Stimulated activated CD8-positive, alpha-beta memory T cell treated with anti-CD3 and anti-CD28 coated beads, Interleukin-15, amount 100 ng/mL, for 4 hours (primary cell): Measurements from ENCODE around the gene PERCC1.

Experiments
- DNase-seq, 2 donors: peaks; one replicate each; pipeline ENCODE4 v3.0.0-alpha.2; 2020; ENCODE audit warnings: low read depth in 2 of 2

The PERCC1 gene

DNA sequence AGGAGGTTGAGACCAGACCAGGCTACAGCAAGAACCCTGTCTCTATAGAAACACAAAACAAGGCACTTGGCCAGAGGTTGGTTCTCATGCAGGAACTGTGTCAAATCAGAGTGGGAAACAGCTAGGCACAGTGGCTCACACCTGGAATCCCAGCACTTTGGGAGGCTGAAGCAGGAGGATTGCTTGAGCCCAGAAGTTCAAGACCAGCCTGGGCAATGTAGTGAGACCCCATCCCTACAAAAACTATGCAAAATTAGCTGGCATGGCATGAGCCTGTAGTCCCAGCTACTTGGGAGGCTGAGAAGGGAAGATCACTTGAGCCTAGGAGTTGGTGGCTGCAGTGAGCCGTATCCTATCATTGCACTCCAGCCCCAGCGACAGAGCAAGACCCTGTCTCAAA, 18.0 kb upstream of the PERCC1 start:
- no peak for DNase-seq

GRCh38 chr16:1413684-1414531, 17.0 kb upstream of the PERCC1 start:
- peak in 1 of 2 donors; percentile 28 for DNase-seq

DNA sequence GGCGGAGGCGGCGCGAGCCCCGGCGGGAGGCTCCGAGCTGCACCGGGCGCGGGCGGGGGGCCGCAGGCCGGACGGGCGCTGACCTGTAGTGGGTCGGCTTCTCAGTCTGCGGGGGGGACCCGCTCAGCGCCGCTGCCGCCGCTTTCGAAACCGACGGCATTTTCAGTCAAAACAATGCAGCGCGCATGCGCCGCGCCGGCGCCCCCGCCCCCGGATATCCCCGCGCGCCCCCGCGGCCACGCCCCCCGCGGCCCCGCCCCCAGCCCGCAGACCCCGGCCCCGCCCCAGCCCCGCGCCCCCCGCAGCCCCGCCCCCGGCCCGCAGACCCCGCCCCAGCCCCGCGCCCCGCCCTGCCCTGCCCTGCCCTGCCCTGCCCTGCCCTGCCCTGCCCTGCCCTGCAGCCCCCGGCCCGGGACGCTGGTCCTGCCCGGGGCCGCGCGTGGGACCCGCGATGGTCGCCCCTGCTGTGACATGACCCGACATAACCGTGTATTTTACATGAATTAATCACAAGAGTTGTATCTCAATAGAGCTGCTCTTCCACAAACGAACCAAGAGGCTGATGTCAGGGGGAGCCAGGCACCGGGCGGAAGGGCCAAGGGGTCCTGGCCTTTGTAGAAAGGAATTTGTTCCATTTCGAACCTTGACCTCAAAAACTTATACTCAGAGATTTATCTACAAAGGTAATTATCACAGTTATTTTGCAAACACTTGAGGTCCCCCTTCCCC, 16.2 kb upstream of the PERCC1 start, which contains the start of gene UNKL:
TSS of gene UNKL (minus strand) at position 173 of the 729 bp plus-strand sequence. CDS start at position 160, 13 bp downstream.
- DNase-seq = peak; percentile 57 to 59

GRCh38 chr16:1416521-1416941, 14.3 kb upstream of the PERCC1 start:
- no peak for DNase-seq

GRCh38 chr16:1420111-1420539, 10.8 kb upstream of the PERCC1 start:
- DNase-seq = no peak

DNA sequence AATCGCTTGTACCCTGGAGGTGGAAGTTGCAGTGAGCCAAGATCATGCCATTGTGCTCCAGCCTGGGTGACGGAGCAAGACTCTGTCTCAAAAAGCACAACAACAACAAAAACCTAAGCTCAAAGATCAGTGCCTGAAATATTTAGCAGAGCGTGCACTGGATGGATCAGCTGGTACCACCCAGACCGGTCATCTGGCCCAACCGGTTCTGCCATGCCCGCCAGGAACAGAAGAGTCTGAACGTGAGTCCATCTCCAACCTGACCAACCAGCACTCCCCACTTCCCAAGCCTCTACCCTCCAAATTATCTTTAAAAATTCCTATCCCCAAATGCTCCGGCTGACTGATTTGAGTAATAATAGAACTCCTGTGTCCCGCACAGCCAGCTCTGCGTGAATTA, 8.8 kb upstream of the PERCC1 start:
- DNase-seq = no peak

GRCh38 chr16:1424028-1424427, 6.8 kb upstream of the PERCC1 start:
- DNase-seq = no peak

DNA sequence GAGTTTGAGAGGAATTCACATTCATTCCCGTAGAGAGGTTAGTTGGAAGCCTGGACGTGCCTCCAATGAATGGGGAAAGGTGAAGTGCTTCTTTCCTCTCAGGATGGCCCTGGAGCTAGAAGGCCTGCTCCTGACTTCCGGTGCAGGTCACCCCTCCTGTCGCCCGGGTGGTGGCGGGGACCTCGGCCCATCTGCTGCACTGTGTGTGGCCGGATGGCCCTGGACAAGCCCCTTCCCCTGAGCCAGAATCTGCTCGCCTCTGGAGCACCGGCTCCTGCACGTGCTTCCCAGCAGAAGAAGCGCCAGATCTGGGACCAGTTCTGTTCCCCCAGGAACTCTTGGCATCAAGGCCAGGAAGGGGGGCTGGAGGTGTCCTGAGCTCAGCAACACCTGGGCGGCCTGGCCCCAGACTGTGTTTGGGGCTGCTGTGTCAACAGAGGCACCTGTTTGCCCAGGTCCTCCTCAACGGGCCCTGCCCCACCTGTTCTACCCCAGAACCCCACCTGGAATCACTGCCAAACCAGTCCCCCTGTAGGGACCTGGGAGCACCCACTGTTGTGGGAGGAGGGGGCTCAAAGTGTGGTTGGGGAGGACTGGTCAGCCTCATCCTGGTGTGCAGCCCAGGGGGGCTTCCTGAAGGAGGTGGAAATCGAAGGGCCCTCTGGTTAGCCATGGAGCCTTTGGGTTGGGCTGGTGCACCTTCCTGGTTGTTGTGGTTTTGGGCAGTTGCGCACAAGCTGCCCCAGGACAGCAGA, 5.1 kb upstream of the PERCC1 start:
- DNase-seq = no peak

DNA sequence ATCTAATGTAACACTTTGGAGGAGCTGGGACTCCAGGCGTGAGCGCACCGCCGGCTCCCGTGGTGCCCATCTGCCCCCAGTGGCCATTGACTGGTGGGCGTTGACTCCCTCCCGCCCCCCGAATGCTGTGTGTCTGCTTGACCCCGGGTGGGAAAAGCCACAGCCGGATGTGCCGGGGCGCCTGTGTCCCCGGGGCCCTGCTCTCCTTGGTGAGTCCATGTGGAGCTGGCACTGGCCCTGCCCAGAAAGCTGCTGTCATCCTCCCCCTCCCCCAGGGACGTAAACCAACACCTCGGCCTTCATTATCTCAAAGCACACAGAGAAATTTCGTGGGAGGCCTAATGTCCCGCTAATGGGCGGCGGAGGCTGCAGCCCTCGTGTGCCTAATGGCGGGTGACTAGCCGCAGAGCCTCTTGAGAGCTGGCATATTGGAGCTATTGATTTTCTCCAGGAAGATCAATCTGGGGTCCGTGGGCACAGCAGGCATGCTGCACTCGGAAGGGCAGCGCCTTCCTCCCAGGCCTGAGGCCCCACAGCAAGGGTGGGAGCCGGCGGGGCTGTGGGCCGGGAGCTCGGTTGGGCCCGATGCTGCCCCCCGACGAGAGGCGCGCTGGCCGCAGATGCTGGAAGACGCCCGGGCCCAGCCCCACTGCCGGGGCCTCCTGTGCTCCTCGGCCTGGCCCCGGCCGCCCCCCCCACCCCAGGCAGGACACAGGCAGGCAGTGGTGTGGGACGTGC, 4.0 kb upstream of the PERCC1 start:
- DNase-seq = no peak

DNA sequence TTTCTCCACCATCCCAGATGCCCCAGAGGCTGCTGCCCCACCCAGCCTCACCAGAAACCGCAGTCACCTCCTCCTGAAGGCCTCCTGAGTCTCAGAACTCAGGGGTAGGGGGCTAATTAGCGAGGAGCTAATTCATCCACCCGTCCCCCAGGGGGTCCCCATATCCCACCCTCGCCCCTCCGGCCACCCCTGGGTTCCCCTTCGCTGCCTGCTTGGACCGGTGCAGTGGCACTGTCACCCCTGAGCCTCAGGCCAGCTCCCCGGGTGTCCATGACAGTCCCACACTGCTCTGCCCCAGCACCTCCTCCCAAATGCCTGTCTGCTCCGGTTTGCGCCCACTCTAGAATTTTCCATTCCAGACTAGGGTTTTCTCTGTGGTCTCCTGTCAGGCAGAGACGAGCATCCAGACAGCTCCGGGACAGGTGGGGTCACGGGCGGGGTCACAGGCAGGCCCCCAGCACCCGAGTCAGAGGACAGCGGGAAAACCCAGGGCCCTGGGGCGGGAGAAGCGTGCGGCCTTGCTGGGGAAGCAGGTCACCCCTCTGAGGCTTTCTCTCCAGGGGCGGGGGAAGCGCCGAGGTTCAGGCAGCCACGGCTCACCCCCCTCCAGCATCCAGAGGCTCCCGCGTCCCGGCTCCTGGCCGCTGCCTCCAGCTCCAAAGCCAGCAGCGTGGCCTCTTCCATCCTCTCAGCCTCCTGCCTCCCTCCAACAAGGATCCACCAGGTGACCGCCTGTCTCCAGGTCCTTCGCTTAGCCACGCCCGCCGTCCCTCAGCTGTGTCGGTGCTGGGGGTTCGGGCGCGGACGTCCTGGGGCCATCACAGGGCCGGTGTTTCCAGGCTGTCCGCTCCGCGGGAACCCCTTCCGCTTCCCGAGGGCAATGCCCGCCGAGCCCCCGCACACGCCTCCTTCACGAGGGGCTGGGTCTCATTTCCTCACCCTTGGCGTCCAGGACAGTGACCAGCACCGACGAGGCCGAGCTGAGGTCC, 3.1 kb upstream of the PERCC1 start:
- no peak for DNase-seq

DNA sequence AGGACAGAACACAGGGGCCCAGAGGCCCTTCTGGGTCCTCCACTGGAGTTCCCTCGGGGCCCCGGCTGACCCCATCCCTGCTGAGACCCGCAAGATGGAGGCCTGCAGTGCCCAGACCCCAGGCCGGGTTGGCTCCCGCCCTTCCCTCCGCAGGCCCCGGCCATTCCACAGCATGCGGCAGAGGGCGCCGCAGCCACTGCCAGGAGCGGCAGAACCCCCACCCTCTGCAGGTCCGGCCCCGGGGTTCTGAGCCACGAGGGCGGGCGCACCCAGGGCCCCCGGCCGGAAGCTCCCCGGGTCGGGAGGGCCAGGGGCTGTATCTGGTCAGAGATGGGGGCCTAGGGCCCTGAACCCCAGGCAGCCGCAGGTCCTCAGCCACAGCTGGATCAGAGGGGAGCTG, 2.4 kb upstream of the PERCC1 start:
- DNase-seq = no peak

- DNase-seq = no peak
These were observed 1.9 kb upstream of the PERCC1 start for GRCh38 chr16:1429012-1429411.

- no peak for DNase-seq
These were observed 1.2 kb upstream of the PERCC1 start for GRCh38 chr16:1429631-1430030.

GRCh38 chr16:1430214-1430758, 592 bp upstream of the PERCC1 start:
- DNase-seq = no peak

GRCh38 chr16:1431497-1432270, 806 bp downstream of the PERCC1 start:
- DNase-seq = no peak

DNA sequence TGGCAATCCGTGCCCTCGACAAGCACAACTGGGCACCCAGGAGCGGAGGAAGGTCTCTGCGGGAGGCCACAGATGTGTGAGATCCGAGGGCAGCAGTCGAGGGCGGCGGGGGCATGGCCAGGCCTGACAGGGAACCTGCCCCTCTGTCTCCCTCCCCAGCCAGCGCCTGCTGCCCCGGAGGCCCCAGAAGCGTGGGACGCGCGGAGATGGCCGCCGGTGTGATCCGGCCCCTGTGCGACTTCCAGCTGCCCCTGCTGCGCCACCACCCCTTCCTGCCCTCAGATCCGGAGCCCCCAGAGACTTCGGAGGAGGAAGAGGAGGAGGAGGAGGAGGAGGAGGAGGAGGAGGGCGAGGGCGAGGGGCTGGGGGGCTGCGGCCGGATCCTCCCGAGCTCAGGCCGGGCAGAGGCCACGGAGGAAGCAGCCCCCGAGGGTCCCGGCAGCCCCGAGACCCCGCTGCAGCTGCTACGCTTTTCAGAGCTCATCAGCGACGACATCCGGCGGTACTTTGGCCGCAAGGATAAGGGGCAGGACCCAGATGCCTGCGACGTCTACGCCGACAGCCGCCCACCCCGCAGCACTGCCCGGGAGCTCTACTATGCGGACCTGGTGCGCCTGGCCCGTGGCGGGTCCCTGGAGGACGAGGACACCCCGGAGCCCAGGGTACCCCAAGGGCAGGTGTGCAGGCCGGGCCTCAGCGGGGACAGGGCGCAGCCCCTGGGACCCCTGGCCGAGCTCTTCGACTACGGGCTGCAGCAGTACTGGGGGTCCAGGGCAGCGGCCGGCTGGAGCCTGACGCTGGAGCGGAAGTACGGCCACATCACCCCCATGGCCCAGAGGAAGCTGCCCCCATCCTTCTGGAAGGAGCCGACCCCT, 1.7 kb downstream of the PERCC1 start:
- no peak for DNase-seq

- no peak for DNase-seq
These were observed 2.3 kb downstream of the PERCC1 start for GRCh38 chr16:1433263-1433560.

DNA sequence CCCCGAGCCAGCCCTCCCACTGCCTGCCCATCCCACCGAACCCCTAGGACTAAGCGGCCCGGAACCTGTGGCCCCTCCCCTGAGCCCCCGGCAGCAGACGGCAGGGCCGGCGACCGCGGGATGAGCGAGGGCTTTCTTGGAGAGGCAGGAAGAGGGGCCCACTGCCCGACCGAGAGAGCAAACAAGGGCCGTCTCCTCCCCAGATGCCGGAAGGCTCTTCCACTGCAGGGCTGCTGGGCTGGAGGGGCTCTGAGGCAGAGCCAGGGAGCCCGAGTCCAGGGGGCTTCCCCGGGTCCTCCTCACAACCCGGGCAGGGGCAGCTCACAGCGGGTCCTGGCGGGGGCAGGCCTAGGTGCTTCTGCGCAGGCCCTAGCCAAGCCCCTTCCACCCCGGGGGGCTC, 2.9 kb downstream of the PERCC1 start:
- no peak for DNase-seq
